Upper lobe of right lung (tissue), 1 donor: ENCODE data around the gene TMEM151B. TPM values are rescaled to one million over a fixed set of nuclear protein-coding genes. Genes with fewer than 3 reads are reported as not detected.

ENCODE experiments used
- ATAC-seq: fragments of 200-7000 bp; cut with Tn5 transposase; one replicate; pipeline ENCODE4 v1.9.1; 2020; ENCODE audit warnings: mild to moderate bottlenecking, moderate library complexity
- DNase-seq: peaks from one replicate; pipeline ENCODE4 v3.0.0-alpha.2; 2020
- H3K27ac ChIP-seq: fragments of 200-600 bp; one replicate; pipeline ENCODE4 v1.8.0; 2022
- H3K27me3 ChIP-seq: fragments of 200-600 bp; one replicate; pipeline ENCODE4 v1.8.0; 2022; ENCODE audit warnings: mild to moderate bottlenecking
- H3K36me3 ChIP-seq: fragments of 200-600 bp; one replicate; pipeline ENCODE4 v1.8.0; 2022
- H3K4me1 ChIP-seq: fragments of 200-600 bp; one replicate; pipeline ENCODE4 v1.8.0; 2022
- H3K4me3 ChIP-seq: fragments of 200-600 bp; one replicate; pipeline ENCODE4 v1.8.0; 2022; ENCODE audit warnings: mild to moderate bottlenecking
- H3K9me3 ChIP-seq: fragments of 200-600 bp; one replicate; pipeline ENCODE4 v1.8.0; 2022
- CTCF ChIP-seq: fragments of 200-600 bp; IDR thresholded peaks from one replicate; pipeline ENCODE4 v1.8.0; 2022; ENCODE audit warnings: antibody characterized with exemption
- intact Hi-C: fragments of 100-400 bp; cut with DNase I; formaldehyde crosslinking; loops from one replicate; pipeline ENCODE4 v1.11.0; 2022
- total RNA-seq: library from RNA; stranded (reverse); fragmentation: NEBNext Ultra II Directional; extraction: Animal tissue kit (Norgen Biotek cat#: 25700); gene quantifications from one replicate; pipeline ENCODE4 v1.2.1, GENCODE V29; 2021
- donor health status: DM: no; HTN: yes; CAD: no; lungs with severe emphysema.

Gene TMEM151B
- total RNA-seq, 1 donor from 2014 or later: not detected

- Histone ChIP-seq H3K27me3 (peaks cover 25% of the 10 kb centered on the region), H3K4me1 (peaks cover 19% of the 10 kb centered on the region), H3K36me3 (no peaks in the 10 kb centered on the region), H3K9me3 (no peaks in the 10 kb centered on the region), H3K27ac (no peak overlapping the region), H3K4me3 (no peak overlapping the region)
- intact Hi-C loops: no loop called here
- peak; percentile 93 for TF ChIP-seq CTCF
- peak; percentile 48 for ATAC-seq
- no peak for DNase-seq
Measured at GRCh38 chr6:44268095-44268628, 2.1 kb upstream of the TMEM151B start.

GRCh38 chr6:44269178-44269920 is 901 bp upstream of the TMEM151B start:
- no peak for TF ChIP-seq CTCF
- intact Hi-C loops: no loop called here
- H3K9me3 ChIP-seq: no peaks in the 10 kb centered on the region
- ATAC-seq: no peak
- H3K27ac ChIP-seq: no peak overlapping the region
- peaks cover 7% of the 10 kb centered on the region for H3K4me1 ChIP-seq
- no peak overlapping the region for H3K4me3 ChIP-seq
- no peak for DNase-seq
- no peaks in the 10 kb centered on the region for H3K36me3 ChIP-seq
- H3K27me3 ChIP-seq: peaks cover 30% of the 10 kb centered on the region

GRCh38 chr6:44270526-44271405 is 516 bp downstream of the TMEM151B start:
- intact Hi-C loops: no loop called here
- H3K27ac ChIP-seq: no peak overlapping the region
- no peaks in the 10 kb centered on the region for H3K36me3 ChIP-seq
- H3K4me3 ChIP-seq: no peak overlapping the region
- no peaks in the 10 kb centered on the region for H3K4me1 ChIP-seq
- DNase-seq (no peak), ATAC-seq (no peak)
- H3K9me3 ChIP-seq: no peaks in the 10 kb centered on the region
- TF ChIP-seq CTCF: no peak
- peaks cover 43% of the 10 kb centered on the region for H3K27me3 ChIP-seq

GRCh38 chr6:44271406-44271723 is 1.1 kb downstream of the TMEM151B start:
- Histone ChIP-seq H3K27ac (no peak overlapping the region), H3K36me3 (no peaks in the 10 kb centered on the region), H3K9me3 (no peaks in the 10 kb centered on the region), H3K4me3 (no peak overlapping the region), H3K27me3 (peaks cover 49% of the 10 kb centered on the region), H3K4me1 (no peaks in the 10 kb centered on the region)
- intact Hi-C loops: no loop called here
- TF ChIP-seq CTCF: no peak
- ATAC-seq: no peak
- DNase-seq: no peak

GRCh38 chr6:44271914-44272313 is 1.7 kb downstream of the TMEM151B start:
- no peak for ATAC-seq
- Histone ChIP-seq H3K9me3 (no peaks in the 10 kb centered on the region), H3K36me3 (no peaks in the 10 kb centered on the region), H3K4me3 (no peak overlapping the region), H3K4me1 (no peaks in the 10 kb centered on the region), H3K27ac (no peak overlapping the region), H3K27me3 (peaks cover 55% of the 10 kb centered on the region)
- DNase-seq: no peak
- TF ChIP-seq CTCF: no peak
- intact Hi-C loops: no loop called here
